Activated T-helper 17 cell treated with anti-CD3 and anti-CD28 coated beads, Interleukin-2, amount 50 U/mL, for 72 hours (primary cell): ENCODE data around the gene KIRREL3. TPM values are rescaled to one million over a fixed set of nuclear protein-coding genes. Genes with fewer than 3 reads are reported as not detected.

Experiments used
- ATAC-seq: fragments of 150-1000 bp; cut with Tn5 transposase; replicated peaks from 2 replicates; pipeline ENCODE4 v1.10.0; 2021; ENCODE audit warnings: mild to moderate bottlenecking, moderate library complexity
- H3K27ac Mint-ChIP-seq: one replicate; pipeline ENCODE4 v1.8.0; 2022; ENCODE audit warnings: mixed read lengths
- H3K27me3 Mint-ChIP-seq: one replicate; pipeline ENCODE4 v1.8.0; 2022; ENCODE audit warnings: mixed read lengths
- H3K36me3 Mint-ChIP-seq: one replicate; pipeline ENCODE4 v1.8.0; 2022; ENCODE audit warnings: low read depth, mild to moderate bottlenecking, mixed read lengths
- H3K4me1 Mint-ChIP-seq: one replicate; pipeline ENCODE4 v1.8.0; 2022; ENCODE audit warnings: mixed read lengths
- H3K4me3 Mint-ChIP-seq: one replicate; pipeline ENCODE4 v1.8.0; 2022; ENCODE audit warnings: mild to moderate bottlenecking, mixed read lengths
- H3K9me3 Mint-ChIP-seq: one replicate; pipeline ENCODE4 v1.8.0; 2022; ENCODE audit warnings: mixed read lengths
- total RNA-seq, 2 donors: library from RNA; stranded (reverse); gene quantifications; one replicate each; pipeline ENCODE4 v1.2.3, GENCODE V29; 2022

The KIRREL3 gene
- total RNA-seq, 2 donors from 2014 or later = not detected

GRCh38 chr11:126634963-126635362 lies 365.6 kb downstream of the KIRREL3 start:
- H3K36me3 Mint-ChIP-seq = no peaks in the 10 kb centered on the region
- no peaks in the 10 kb centered on the region for H3K4me1 Mint-ChIP-seq
- no peak overlapping the region for H3K4me3 Mint-ChIP-seq
- ATAC-seq = no peak
- peaks cover 14% of the 10 kb centered on the region for H3K27me3 Mint-ChIP-seq
- no peaks in the 10 kb centered on the region for H3K9me3 Mint-ChIP-seq
- H3K27ac Mint-ChIP-seq = no peak overlapping the region

- Mint-ChIP-seq H3K27ac (no peak overlapping the region), H3K4me3 (no peak overlapping the region), H3K9me3 (no peaks in the 10 kb centered on the region), H3K36me3 (no peaks in the 10 kb centered on the region), H3K27me3 (peaks cover 15% of the 10 kb centered on the region), H3K4me1 (no peaks in the 10 kb centered on the region)
- no peak for ATAC-seq
Measured at GRCh38 chr11:126633330-126633729, 367.2 kb downstream of the KIRREL3 start.

GRCh38 chr11:126630893-126631798 lies 369.4 kb downstream of the KIRREL3 start:
- H3K4me1 Mint-ChIP-seq = no peaks in the 10 kb centered on the region
- no peak overlapping the region for H3K27ac Mint-ChIP-seq
- H3K27me3 Mint-ChIP-seq = peaks cover 9% of the 10 kb centered on the region
- no peak overlapping the region for H3K4me3 Mint-ChIP-seq
- H3K36me3 Mint-ChIP-seq = no peaks in the 10 kb centered on the region
- no peaks in the 10 kb centered on the region for H3K9me3 Mint-ChIP-seq
- no peak for ATAC-seq

- H3K4me3 Mint-ChIP-seq = no peak overlapping the region
- no peaks in the 10 kb centered on the region for H3K4me1 Mint-ChIP-seq
- H3K27me3 Mint-ChIP-seq = peaks cover 10% of the 10 kb centered on the region
- H3K9me3 Mint-ChIP-seq = no peaks in the 10 kb centered on the region
- no peaks in the 10 kb centered on the region for H3K36me3 Mint-ChIP-seq
- no peak for ATAC-seq
- no peak overlapping the region for H3K27ac Mint-ChIP-seq
Measured at GRCh38 chr11:126630488-126630887, 370.1 kb downstream of the KIRREL3 start.

- ATAC-seq = no peak
- no peaks in the 10 kb centered on the region for H3K4me1 Mint-ChIP-seq
- H3K36me3 Mint-ChIP-seq = no peaks in the 10 kb centered on the region
- no peaks in the 10 kb centered on the region for H3K9me3 Mint-ChIP-seq
- H3K4me3 Mint-ChIP-seq = no peak overlapping the region
- no peak overlapping the region for H3K27ac Mint-ChIP-seq
- peaks cover 10% of the 10 kb centered on the region for H3K27me3 Mint-ChIP-seq
Measured at GRCh38 chr11:126628790-126629621, 371.6 kb downstream of the KIRREL3 start.

DNA sequence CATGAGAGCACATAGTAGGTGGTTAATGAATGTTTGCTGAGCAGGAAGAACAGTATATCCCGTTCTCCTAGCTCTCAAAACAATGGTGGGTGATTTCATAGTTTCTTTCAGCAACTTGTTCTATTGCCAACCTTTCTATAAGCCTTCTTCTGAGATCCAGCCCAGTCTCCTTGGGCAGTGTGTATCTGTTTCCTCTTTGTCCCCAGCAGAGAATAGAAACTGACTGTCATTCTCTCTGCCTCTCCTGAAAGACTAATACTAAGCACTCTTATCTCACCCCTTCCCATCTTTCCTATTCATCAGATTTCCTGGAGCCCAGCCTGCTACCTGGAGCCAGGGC lies 372.1 kb downstream of the KIRREL3 start:
- Mint-ChIP-seq H3K4me1 (no peaks in the 10 kb centered on the region), H3K36me3 (no peaks in the 10 kb centered on the region), H3K27me3 (peaks cover 11% of the 10 kb centered on the region), H3K4me3 (no peak overlapping the region), H3K27ac (no peak overlapping the region), H3K9me3 (no peaks in the 10 kb centered on the region)
- no peak for ATAC-seq

DNA sequence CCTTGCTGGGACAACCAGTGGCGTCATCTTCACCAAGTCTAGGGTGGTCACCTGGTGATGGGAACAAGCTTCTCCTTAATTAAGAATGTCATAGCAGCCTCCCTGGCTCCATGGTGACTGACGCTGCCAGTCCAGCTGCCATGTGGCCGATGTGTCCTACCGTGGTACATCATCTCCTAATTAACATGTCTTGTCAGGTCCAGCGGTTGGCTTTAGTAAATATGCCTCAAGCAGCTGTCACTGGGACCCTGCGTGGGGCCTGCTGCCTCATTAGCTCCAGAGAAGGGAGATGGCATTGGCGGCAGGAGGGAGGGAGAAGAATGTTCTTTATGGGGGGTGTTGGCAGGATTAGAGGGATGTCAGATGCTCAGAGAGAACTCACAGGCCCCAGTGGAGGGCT lies 373.1 kb downstream of the KIRREL3 start:
- peaks cover 13% of the 10 kb centered on the region for H3K27me3 Mint-ChIP-seq
- H3K4me3 Mint-ChIP-seq = no peak overlapping the region

DNA sequence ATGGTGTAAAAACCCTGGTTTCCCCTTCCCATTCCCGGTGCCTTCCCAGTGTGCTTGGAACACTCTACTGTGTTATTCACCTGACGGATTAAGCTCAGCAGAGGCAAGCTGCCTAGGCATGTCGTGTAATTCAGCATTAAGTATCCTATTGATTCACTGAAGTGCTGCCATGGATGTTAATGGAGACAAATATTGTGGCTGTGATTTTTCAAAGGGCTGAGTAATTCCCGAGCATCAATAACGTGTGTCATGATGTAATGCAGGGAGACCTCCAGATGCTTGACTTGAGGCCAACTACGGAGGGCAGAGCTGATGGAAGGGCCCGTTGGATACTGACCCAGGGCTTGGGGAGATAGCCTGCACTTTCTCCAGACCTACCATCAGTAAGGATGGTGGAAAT lies 376.1 kb downstream of the KIRREL3 start:
- Mint-ChIP-seq H3K4me3 (no peak overlapping the region), H3K9me3 (no peaks in the 10 kb centered on the region), H3K27me3 (peaks cover 12% of the 10 kb centered on the region), H3K27ac (no peak overlapping the region), H3K4me1 (no peaks in the 10 kb centered on the region), H3K36me3 (no peaks in the 10 kb centered on the region)
- ATAC-seq = no peak

More for the DNA sequence above, 373.1 kb downstream of the KIRREL3 start:
- Mint-ChIP-seq H3K4me1 (no peaks in the 10 kb centered on the region), H3K36me3 (no peaks in the 10 kb centered on the region), H3K9me3 (no peaks in the 10 kb centered on the region), H3K27ac (no peak overlapping the region)
- no peak for ATAC-seq

GRCh38 chr11:126619516-126619915 lies 381.1 kb downstream of the KIRREL3 start:
- H3K4me3 Mint-ChIP-seq = no peak overlapping the region
- no peaks in the 10 kb centered on the region for H3K4me1 Mint-ChIP-seq
- H3K36me3 Mint-ChIP-seq = no peaks in the 10 kb centered on the region
- no peak overlapping the region for H3K27ac Mint-ChIP-seq
- ATAC-seq = no peak
- no peaks in the 10 kb centered on the region for H3K9me3 Mint-ChIP-seq
- H3K27me3 Mint-ChIP-seq = peaks cover 14% of the 10 kb centered on the region

GRCh38 chr11:126615845-126616244 lies 384.7 kb downstream of the KIRREL3 start:
- ATAC-seq = no peak
- Mint-ChIP-seq H3K9me3 (no peaks in the 10 kb centered on the region), H3K4me1 (no peaks in the 10 kb centered on the region)

GRCh38 chr11:126613272-126613671 lies 387.3 kb downstream of the KIRREL3 start:
- H3K27ac Mint-ChIP-seq = no peak overlapping the region
- no peaks in the 10 kb centered on the region for H3K9me3 Mint-ChIP-seq
- H3K4me1 Mint-ChIP-seq = no peaks in the 10 kb centered on the region
- H3K4me3 Mint-ChIP-seq = no peak overlapping the region
- no peaks in the 10 kb centered on the region for H3K36me3 Mint-ChIP-seq
- ATAC-seq = no peak
- peaks cover 6% of the 10 kb centered on the region for H3K27me3 Mint-ChIP-seq

More at GRCh38 chr11:126615845-126616244, 384.7 kb downstream of the KIRREL3 start:
- Mint-ChIP-seq H3K27me3 (peaks cover 11% of the 10 kb centered on the region), H3K36me3 (no peaks in the 10 kb centered on the region), H3K27ac (no peak overlapping the region), H3K4me3 (no peak overlapping the region)

DNA sequence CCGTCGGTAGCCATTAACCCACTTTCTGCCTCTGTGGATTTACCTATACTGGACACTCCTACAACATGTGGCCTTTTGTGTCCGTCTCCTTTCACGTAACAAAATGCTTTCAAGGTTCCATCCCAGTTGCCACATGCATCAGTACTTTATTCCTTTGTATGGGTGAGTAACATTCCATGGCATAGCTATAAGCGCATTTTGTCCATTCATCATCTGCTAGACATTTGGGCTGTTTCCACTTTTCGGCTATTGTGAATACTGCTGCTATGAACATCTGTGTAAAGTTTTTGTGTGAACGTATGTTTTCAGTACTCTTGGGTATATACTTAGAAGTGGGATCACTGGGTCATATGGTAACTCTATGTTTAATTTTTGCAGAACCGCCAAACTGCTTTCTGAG lies 387.9 kb downstream of the KIRREL3 start:
- no peaks in the 10 kb centered on the region for H3K36me3 Mint-ChIP-seq
- no peak overlapping the region for H3K4me3 Mint-ChIP-seq
- peaks cover 6% of the 10 kb centered on the region for H3K27me3 Mint-ChIP-seq
- no peak for ATAC-seq
- no peaks in the 10 kb centered on the region for H3K9me3 Mint-ChIP-seq
- H3K4me1 Mint-ChIP-seq = no peaks in the 10 kb centered on the region
- no peak overlapping the region for H3K27ac Mint-ChIP-seq

DNA sequence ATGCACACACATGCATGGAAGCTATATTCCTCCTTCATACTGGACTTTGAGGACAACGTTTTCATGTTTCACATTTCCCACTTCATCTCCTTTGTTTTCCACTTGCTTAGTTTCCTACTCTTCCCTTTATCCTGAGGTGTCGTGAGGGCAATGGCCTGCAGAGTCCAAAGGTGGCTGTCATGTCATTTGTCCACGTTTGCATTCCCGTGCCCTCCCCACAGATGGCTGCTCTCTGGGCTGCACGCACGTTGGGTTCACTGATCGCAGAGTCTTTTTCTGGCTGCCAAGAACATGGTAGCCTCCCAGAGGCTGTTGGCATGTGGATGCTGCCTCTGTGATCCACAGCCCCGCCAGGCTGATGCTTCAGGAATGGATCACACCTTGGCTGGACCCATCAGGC lies 389.1 kb downstream of the KIRREL3 start:
- H3K4me1 Mint-ChIP-seq = no peaks in the 10 kb centered on the region
- peaks cover 14% of the 10 kb centered on the region for H3K27me3 Mint-ChIP-seq
- no peak for ATAC-seq
- no peaks in the 10 kb centered on the region for H3K36me3 Mint-ChIP-seq
- no peak overlapping the region for H3K4me3 Mint-ChIP-seq
- H3K9me3 Mint-ChIP-seq = no peaks in the 10 kb centered on the region
- no peak overlapping the region for H3K27ac Mint-ChIP-seq

DNA sequence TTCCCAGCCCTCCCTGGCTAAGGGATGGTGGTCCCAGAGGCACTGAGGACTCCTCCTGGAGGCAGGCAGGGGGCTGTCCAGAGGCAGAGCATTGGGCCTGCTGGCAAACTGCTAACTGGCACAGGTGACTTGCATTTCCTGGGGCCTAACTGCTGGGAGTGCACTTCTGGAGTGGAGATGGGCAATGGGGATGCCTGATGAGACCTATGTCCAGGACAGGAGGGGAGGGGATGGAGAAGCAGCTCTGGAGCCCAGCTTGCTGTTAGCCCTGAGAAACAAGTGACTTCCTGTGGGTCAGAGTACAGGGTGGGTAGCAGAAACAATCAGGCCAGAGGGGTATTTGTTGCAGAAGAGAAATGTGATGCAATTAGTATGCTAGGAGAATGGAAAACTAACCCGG lies 391.9 kb downstream of the KIRREL3 start:
- Mint-ChIP-seq H3K36me3 (no peaks in the 10 kb centered on the region), H3K27ac (no peak overlapping the region), H3K4me1 (no peaks in the 10 kb centered on the region), H3K9me3 (no peaks in the 10 kb centered on the region), H3K4me3 (no peak overlapping the region), H3K27me3 (peaks cover 28% of the 10 kb centered on the region)
- ATAC-seq = no peak
